ENCODE data around the gene TSPAN19. TPM values are rescaled to one million over a fixed set of nuclear protein-coding genes. Genes with fewer than 3 reads are reported as not detected.

Gene TSPAN19
- total RNA-seq, 4 donors from 2014 or later: not detected

DNA sequence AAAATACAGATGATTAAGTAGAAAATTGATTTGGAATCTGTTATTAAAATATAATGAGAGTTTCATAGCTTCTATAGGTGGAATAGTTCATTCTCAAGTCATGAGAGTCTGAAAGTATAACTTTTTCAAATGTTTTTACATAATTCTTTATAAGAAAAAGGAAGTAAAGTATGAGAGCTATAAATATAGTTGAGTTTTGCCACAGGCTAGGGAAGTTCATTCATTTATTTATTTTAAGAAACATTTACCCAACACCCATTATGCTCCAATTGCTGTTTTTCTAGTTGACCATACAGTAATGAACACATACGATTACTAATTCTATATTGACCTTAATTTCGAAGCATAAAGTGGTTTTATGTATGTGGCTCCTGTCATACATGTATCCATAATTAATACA, 24.8 kb upstream of the TSPAN19 start:
- WGBS, 2 donors: 64 to 77% methylated on average over 2 of the region's 2 CpGs
- no peak overlapping the region for H3K4me3 ChIP-seq (ENCODE audit: low read depth, poor library complexity, severe bottlenecking)
- no peak for DNase-seq (ENCODE audit: low spot score in 2 of 2)
- TF ChIP-seq, protein P1, sequence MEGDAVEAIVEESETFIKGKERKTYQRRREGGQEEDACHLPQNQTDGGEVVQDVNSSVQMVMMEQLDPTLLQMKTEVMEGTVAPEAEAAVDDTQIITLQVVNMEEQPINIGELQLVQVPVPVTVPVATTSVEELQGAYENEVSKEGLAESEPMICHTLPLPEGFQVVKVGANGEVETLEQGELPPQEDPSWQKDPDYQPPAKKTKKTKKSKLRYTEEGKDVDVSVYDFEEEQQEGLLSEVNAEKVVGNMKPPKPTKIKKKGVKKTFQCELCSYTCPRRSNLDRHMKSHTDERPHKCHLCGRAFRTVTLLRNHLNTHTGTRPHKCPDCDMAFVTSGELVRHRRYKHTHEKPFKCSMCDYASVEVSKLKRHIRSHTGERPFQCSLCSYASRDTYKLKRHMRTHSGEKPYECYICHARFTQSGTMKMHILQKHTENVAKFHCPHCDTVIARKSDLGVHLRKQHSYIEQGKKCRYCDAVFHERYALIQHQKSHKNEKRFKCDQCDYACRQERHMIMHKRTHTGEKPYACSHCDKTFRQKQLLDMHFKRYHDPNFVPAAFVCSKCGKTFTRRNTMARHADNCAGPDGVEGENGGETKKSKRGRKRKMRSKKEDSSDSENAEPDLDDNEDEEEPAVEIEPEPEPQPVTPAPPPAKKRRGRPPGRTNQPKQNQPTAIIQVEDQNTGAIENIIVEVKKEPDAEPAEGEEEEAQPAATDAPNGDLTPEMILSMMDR (IDR thresholded peaks at IDR 0.05): no peak
- no peak for TF ChIP-seq POLR2A (IDR thresholded peaks at IDR 0.05)
- intact Hi-C loops (cut with DNase I; ENCODE audit: low total_unique reads): no loop called here

DNA sequence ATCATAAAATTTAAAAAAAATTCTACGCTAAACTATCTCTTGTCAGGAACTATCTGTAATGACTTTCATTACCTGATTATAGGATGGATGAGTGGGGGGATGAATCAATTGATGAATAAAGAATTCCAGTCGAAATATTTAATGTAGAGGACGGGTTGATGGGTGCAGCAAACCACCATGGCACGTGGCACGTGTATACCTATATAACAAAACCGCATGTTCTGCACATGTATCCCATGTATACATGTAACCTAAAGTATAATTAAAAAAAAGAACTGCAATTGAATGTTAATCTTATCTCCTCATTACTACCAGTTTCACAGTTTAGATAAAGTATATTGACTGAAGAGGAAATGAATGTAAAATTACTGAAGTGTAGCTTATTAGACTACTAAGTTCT, 23.5 kb upstream of the TSPAN19 start:
- WGBS, 2 donors: 65 to 68% methylated on average over 6 of the region's 6 CpGs
- intact Hi-C loops (cut with DNase I; ENCODE audit: low total_unique reads): no loop called here
- DNase-seq (ENCODE audit: low spot score in 2 of 2): no peak
- no peak overlapping the region for H3K4me3 ChIP-seq (ENCODE audit: low read depth, poor library complexity, severe bottlenecking)
- TF ChIP-seq, protein P1 (IDR thresholded peaks at IDR 0.05): no peak
- no peak for TF ChIP-seq POLR2A (IDR thresholded peaks at IDR 0.05)

DNA sequence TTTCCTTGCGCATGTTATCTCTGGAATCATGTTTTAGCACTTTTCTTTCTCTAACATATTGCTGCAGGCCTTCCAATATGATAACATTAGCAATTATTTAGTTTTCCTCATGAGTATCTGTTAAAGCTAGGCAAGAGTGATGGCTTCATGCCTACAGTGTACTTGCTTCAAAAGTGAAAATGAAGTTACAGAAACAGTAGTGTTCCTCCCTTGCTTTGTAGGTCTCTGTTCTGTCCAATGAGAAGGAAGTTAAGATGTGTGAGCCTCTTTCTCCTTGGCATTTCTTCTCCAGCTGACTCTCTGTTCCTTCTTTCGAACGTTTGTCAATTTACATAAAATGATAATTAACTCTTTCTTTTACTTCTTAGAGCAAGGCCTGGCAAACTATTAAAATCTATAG, 22.3 kb upstream of the TSPAN19 start:
- no peak overlapping the region for H3K4me3 ChIP-seq (ENCODE audit: low read depth, poor library complexity, severe bottlenecking)
- no peak for TF ChIP-seq POLR2A (IDR thresholded peaks at IDR 0.05)
- TF ChIP-seq, protein P1 (IDR thresholded peaks at IDR 0.05): no peak
- no peak for DNase-seq (ENCODE audit: low spot score in 2 of 2)
- WGBS, 2 donors: 42% methylated on average over 3 of the region's 3 CpGs
- intact Hi-C loops (cut with DNase I; ENCODE audit: low total_unique reads): no loop called here

DNA sequence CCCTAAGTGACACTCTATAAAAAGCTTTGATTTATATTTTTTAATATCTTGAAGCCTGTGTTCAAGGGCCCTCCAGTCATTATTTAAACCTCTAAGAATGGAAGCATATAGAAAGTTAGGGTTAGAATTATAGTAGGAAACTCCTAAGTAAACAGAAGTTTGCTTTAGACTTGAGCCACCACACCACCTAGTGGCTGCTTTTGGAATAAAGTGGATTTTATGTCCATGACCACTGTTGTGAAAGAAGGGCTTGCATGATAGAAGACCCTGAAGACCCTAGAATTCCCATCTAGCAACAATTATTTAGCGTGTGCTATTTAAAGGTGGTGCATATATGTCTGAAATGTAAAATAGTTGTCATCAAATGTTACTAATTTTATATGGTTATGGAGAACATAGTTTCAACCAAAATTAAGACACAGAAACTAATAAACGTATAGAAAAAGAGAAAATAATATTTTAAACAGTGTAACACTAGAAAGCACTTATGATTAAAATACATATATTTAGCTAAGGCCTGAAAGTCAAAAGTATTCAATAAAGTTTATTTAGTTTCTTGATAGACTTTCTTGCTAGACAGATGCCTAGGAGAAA, 21.4 kb upstream of the TSPAN19 start:
- TF ChIP-seq, protein P1 (IDR thresholded peaks at IDR 0.05): no peak
- TF ChIP-seq POLR2A (IDR thresholded peaks at IDR 0.05): no peak
- no peak overlapping the region for H3K4me3 ChIP-seq (ENCODE audit: low read depth, poor library complexity, severe bottlenecking)
- DNase-seq (ENCODE audit: low spot score in 2 of 2): peak in 1 of 2 donors; percentile 17
- intact Hi-C loops (cut with DNase I; ENCODE audit: low total_unique reads): no loop called here
- 43 to 45% methylated on average over 2 of the region's 2 CpGs for WGBS, 2 donors

DNA sequence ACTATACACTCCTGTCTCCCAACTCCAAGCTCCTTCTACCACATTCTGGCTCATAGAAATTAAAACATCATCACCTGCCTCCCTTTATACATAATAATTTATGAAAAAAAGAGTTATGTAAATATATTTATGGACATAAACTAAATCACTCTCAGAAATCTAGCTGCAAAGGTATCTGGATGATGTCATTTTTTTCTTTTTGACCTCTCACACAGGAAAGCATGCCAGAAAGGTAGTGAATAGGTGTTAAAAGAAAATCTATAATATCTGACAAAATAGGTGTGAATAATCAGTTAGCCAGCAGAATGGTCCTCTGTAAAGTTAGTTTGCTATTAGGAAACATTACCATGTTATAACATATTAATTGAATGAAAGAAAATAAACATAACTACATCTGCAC, 7.8 kb upstream of the TSPAN19 start:
- intact Hi-C loops (cut with DNase I; ENCODE audit: low total_unique reads): no loop called here
- DNase-seq (ENCODE audit: low spot score in 2 of 2): no peak
- TF ChIP-seq, protein P1 (IDR thresholded peaks at IDR 0.05): no peak
- TF ChIP-seq POLR2A (IDR thresholded peaks at IDR 0.05): no peak
- no peak overlapping the region for H3K4me3 ChIP-seq (ENCODE audit: low read depth, poor library complexity, severe bottlenecking)

DNA sequence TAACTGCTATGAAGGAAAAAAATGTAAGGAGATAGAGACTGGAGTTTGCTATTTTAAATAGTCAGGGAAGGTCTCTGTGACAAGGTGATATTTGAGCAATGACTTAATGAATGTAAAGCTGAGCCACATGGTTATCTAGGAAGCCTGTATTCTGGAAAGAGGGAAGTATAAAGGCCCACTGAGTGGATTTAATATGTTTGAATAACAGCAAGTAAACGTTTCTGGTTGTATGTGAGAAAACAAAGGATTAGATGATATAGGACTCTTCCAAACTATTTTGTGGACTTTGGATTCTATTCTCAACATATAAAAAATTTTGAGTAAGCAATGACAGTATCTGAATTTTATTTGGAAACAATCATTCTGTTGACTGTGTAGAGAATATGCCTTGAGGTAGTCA, 5.3 kb upstream of the TSPAN19 start:
- TF ChIP-seq, protein P1 (IDR thresholded peaks at IDR 0.05): no peak
- TF ChIP-seq POLR2A (IDR thresholded peaks at IDR 0.05): no peak
- intact Hi-C loops (cut with DNase I; ENCODE audit: low total_unique reads): no loop called here
- 58 to 68% methylated on average over 1 of the region's 1 CpG for WGBS, 2 donors
- H3K4me3 ChIP-seq (ENCODE audit: low read depth, poor library complexity, severe bottlenecking): no peak overlapping the region
- DNase-seq (ENCODE audit: low spot score in 2 of 2): no peak
